GM12874 (cell line): Measurements from ENCODE around the gene ENOSF1.

Source experiments
- TF ChIP-seq, protein P1 (sequence below): IDR thresholded peaks from 2 replicates; pipeline ENCODE4 v1.5.1; 2011; ENCODE audit warnings: low read depth, mild to moderate bottlenecking, control low read depth, low read length, moderate library complexity; ENCODE audit not compliant: insufficient read depth

The ENOSF1 gene

DNA sequence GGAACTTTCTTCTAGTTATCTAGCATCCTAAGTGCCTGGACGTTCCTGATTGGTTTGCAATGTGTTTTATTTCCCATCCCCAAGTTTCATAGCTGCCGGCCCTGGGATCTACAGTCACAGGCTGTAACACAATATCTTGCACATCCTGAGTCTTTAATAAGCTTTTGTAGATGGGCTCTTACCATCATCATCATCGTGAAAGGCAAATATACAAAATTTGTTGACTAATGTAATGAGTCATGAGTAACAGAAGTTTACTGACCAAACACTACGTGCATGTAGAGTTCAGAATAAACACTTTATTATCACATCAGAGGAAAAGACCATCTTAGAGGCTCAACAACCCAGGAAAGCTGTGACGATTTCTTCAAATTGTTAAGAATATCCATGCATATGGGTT, 63.1 kb downstream of the ENOSF1 start:
- TF ChIP-seq, protein P1, sequence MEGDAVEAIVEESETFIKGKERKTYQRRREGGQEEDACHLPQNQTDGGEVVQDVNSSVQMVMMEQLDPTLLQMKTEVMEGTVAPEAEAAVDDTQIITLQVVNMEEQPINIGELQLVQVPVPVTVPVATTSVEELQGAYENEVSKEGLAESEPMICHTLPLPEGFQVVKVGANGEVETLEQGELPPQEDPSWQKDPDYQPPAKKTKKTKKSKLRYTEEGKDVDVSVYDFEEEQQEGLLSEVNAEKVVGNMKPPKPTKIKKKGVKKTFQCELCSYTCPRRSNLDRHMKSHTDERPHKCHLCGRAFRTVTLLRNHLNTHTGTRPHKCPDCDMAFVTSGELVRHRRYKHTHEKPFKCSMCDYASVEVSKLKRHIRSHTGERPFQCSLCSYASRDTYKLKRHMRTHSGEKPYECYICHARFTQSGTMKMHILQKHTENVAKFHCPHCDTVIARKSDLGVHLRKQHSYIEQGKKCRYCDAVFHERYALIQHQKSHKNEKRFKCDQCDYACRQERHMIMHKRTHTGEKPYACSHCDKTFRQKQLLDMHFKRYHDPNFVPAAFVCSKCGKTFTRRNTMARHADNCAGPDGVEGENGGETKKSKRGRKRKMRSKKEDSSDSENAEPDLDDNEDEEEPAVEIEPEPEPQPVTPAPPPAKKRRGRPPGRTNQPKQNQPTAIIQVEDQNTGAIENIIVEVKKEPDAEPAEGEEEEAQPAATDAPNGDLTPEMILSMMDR = no peak

- TF ChIP-seq, protein P1 = no peak
These were observed 65.1 kb downstream of the ENOSF1 start for GRCh38 chr18:647304-647703.

GRCh38 chr18:644395-645004, 67.9 kb downstream of the ENOSF1 start:
- TF ChIP-seq, protein P1 = no peak

GRCh38 chr18:641224-641623, 71.2 kb downstream of the ENOSF1 start:
- TF ChIP-seq, protein P1 = no peak

DNA sequence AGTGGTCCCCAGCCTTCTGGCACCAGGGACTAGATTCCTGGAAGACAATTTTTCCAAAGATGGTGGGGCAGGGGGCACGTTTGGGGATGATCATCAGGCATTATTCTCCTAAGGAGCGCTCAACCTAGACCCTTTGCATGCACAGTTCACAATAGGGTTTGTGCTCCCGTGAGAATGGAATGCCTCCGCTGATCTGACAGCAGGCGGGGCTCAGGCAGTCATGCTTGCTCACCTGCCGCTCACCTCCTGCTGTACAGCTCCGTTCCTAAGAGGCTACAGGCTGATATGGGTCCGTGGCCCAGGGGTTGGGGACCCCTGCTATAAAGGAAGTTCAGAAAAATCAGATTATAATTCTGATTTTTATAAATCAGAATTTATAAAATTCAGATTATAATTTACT, 77.3 kb downstream of the ENOSF1 start:
- TF ChIP-seq, protein P1 = no peak

GRCh38 chr18:634551-635045, 77.8 kb downstream of the ENOSF1 start:
- TF ChIP-seq, protein P1 = no peak

DNA sequence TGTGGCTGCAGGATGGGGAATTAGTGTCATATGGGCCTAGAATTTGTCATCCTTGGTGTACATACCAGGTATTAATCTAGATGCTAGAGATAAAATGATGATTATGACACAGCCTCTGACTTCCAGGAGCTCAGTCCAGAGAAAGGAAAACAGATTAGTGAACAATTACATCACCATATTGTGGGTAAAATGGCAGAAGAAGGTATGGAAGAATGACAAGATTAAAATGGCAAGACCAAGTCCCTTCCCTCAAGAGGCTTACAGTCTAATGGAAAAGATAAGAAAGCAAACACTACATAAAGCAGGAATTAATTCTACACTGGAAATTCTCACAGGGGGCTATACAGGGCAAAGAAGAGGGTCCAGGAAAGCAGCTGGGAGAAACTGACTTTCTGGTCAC, 80.9 kb downstream of the ENOSF1 start:
- TF ChIP-seq, protein P1 = no peak
